ENCODE data around the gene INPP5D. TPM values are rescaled to one million over a fixed set of nuclear protein-coding genes. Genes with fewer than 3 reads are reported as not detected.

Gene INPP5D
- total and polyA plus RNA-seq, 2 of the 8 experiments (the other 6 are each of a cell fraction or from before 2014, with no cell fraction given): 4.5 to 7.1 TPM

- Histone ChIP-seq H4K8ac (ENCODE audit: extremely low read depth, insufficient read depth, low read length) (no peak overlapping the region), H3K27ac (ENCODE audit: low read depth, low read length) (no peak overlapping the region), H3K9ac (replicated peaks in 1 of 4; ENCODE audit: extremely low read depth in 1 of 4, low read depth in 3 of 4, low read length in 3 of 4) (no peak overlapping the region), H4K20me1 (replicated peaks in 1 of 2; ENCODE audit: control insufficient read depth in 1 of 2, insufficient read depth in 2 of 2, low read length in 2 of 2) (no peaks in the 10 kb centered on the region), H3K79me2 (ENCODE audit: control insufficient read depth in 1 of 2, insufficient read depth in 2 of 2, low read length in 2 of 2) (no peaks in the 10 kb centered on the region), H3K14ac (ENCODE audit: insufficient read length) (no peak overlapping the region), H4K5ac (ENCODE audit: insufficient read length, low read depth, low read length) (no peak overlapping the region), H3K23me2 (ENCODE audit: low read depth, low read length) (no peaks in the 10 kb centered on the region), H2AK5ac (ENCODE audit: low read depth, low read length) (no peak overlapping the region), H3K79me1 (ENCODE audit: low read depth, low read length) (no peaks in the 10 kb centered on the region), H3K9me3 (ENCODE audit: insufficient read depth in 2 of 2, low read depth in 1 of 2, low read length in 1 of 2) (no peaks in the 10 kb centered on the region), H3K27me3 (replicated peaks in 1 of 4; ENCODE audit: control insufficient read depth in 3 of 4, extremely low read depth in 1 of 4, insufficient read depth in 3 of 4, low read length in 3 of 4) (no peaks in the 10 kb centered on the region), H2BK5ac (ENCODE audit: low read depth, low read length) (no peak overlapping the region), H3K4ac (replicated peaks; ENCODE audit: insufficient read length, low read depth, low read length) (no peak overlapping the region), H2BK120ac (replicated peaks; ENCODE audit: low read depth, low read length) (no peak overlapping the region), H2BK15ac (ENCODE audit: low read length) (no peak overlapping the region), H2BK20ac (ENCODE audit: low read length) (no peak overlapping the region), H2BK12ac (ENCODE audit: low read depth, low read length) (no peak overlapping the region), H3K4me3 (ENCODE audit: extremely low read depth in 1 of 4, insufficient read depth in 2 of 4, low read depth in 3 of 4, low read length in 4 of 4) (no peak overlapping the region), H3K56ac (replicated peaks; ENCODE audit: insufficient read length, low read depth, low read length) (no peak overlapping the region), H3K4me2 (ENCODE audit: insufficient read depth in 1 of 2, low read depth in 2 of 2, low read length in 2 of 2) (no peak overlapping the region), H3K23ac (ENCODE audit: insufficient read length) (no peak overlapping the region), H2AFZ (ENCODE audit: low read length) (no peak overlapping the region), H3K18ac (ENCODE audit: extremely low read depth, low read length) (no peak overlapping the region), H3K4me1 (replicated peaks in 1 of 4; ENCODE audit: control insufficient read depth in 3 of 4, insufficient read depth in 4 of 4, low read length in 3 of 4) (no peaks in the 10 kb centered on the region), H3K36me3 (ENCODE audit: control insufficient read depth in 2 of 4, insufficient read depth in 4 of 4, low read length in 3 of 4) (no peaks in the 10 kb centered on the region), H4K91ac (replicated peaks; ENCODE audit: insufficient read length, low read length) (no peak overlapping the region)
- ChIA-PET CTCF (ENCODE audit: partially characterized antibody) (interaction anchor here (0.7 to 1.2 kb wide), 4 partner anchors 9 to 42 kb away, joined by 3 to 4 read pairs (median 3); no protein-coding TSS in a partner anchor), POLR2A (ENCODE audit: partially characterized antibody) (no interaction called here)
- no peak for FAIRE-seq
- 89% methylated on average over 8 of the region's 8 CpGs; no CpG with 5 or more reads in 1 of the 2 experiments for WGBS, 2 experiments (ENCODE audit: extremely low coverage in 1 of 2, insufficient coverage in 1 of 2, insufficient read length in 1 of 2, insufficient replicate concordance in 2 of 2, low coverage in 1 of 2, low lambda C conversion rate in 2 of 2, missing lambda C conversion rate in 1 of 2)
- no peak for DNase-seq (ENCODE audit: low read depth in 1 of 2, low spot score in 2 of 2)
- TF ChIP-seq KDM5A (IDR thresholded peaks at IDR 0.05; ENCODE audit: low read length): no peak
- no peak for TF ChIP-seq TAF7 (optimal IDR thresholded peaks at IDR 0.05; ENCODE audit: borderline replicate concordance, low read depth, low read length)
- TF ChIP-seq SP4 (IDR thresholded peaks at IDR 0.05; ENCODE audit: low read length): no peak
- no peak for TF ChIP-seq RXRA (IDR thresholded peaks at IDR 0.05; ENCODE audit: insufficient read depth, low read depth, low read length)
- TF ChIP-seq BACH1 (IDR thresholded peaks at IDR 0.05; ENCODE audit: low read length): no peak
- no peak for TF ChIP-seq KDM1A (IDR thresholded peaks at IDR 0.05; ENCODE audit: borderline replicate concordance, low read length)
- TF ChIP-seq TEAD4 (IDR thresholded peaks at IDR 0.05; ENCODE audit: low read depth, low read length): no peak
- no peak for TF ChIP-seq USF2 (IDR thresholded peaks at IDR 0.05; ENCODE audit: low read length)
- TF ChIP-seq, protein P1, sequence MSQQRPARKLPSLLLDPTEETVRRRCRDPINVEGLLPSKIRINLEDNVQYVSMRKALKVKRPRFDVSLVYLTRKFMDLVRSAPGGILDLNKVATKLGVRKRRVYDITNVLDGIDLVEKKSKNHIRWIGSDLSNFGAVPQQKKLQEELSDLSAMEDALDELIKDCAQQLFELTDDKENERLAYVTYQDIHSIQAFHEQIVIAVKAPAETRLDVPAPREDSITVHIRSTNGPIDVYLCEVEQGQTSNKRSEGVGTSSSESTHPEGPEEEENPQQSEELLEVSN (IDR thresholded peaks at IDR 0.05): no peak
- TF ChIP-seq CBX8 (IDR thresholded peaks at IDR 0.05; ENCODE audit: borderline replicate concordance, low read depth, low read length): no peak
- no peak for TF ChIP-seq NANOG (IDR thresholded peaks at IDR 0.05; ENCODE audit: insufficient read depth, low read depth, low read length, poor library complexity, severe bottlenecking)
- no peak for TF ChIP-seq RAD21 (IDR thresholded peaks at IDR 0.05 in 1 of 2, conservative IDR thresholded peaks at IDR 0.05 in 1 of 2; ENCODE audit: low read depth in 2 of 2, low read length in 2 of 2)
- TF ChIP-seq SUZ12 (IDR thresholded peaks at IDR 0.05; ENCODE audit: low read length): no peak
Measured at GRCh38 chr2:233021771-233022170, 38.4 kb upstream of the INPP5D start.

Data from H1 (cell line).